Nucleus accumbens (tissue), 56 donors: Measurements from ENCODE around the gene RASAL3.

ENCODE experiments used
- DNase-seq, 56 donors: peaks; one replicate each; lab custom pipeline; 2025; lab: John Stamatoyannopoulos, UW

The RASAL3 gene

DNA sequence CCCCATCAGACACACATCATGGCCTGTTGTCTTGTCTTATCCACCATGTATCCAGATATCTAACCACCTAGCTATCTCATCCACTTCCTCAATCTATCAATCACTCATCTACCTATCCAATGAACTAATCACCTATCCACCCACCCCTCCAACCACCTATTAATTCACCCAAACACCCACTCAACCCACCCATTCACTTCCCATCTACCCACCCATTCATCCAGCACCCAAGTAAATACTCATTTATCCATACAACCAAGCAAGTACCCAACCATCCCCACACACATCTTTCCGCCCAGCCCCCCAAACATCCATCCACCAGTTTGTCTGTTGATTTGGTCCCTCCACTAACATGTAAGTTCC, 13.8 kb downstream of the RASAL3 start:
- no peak for DNase-seq

DNA sequence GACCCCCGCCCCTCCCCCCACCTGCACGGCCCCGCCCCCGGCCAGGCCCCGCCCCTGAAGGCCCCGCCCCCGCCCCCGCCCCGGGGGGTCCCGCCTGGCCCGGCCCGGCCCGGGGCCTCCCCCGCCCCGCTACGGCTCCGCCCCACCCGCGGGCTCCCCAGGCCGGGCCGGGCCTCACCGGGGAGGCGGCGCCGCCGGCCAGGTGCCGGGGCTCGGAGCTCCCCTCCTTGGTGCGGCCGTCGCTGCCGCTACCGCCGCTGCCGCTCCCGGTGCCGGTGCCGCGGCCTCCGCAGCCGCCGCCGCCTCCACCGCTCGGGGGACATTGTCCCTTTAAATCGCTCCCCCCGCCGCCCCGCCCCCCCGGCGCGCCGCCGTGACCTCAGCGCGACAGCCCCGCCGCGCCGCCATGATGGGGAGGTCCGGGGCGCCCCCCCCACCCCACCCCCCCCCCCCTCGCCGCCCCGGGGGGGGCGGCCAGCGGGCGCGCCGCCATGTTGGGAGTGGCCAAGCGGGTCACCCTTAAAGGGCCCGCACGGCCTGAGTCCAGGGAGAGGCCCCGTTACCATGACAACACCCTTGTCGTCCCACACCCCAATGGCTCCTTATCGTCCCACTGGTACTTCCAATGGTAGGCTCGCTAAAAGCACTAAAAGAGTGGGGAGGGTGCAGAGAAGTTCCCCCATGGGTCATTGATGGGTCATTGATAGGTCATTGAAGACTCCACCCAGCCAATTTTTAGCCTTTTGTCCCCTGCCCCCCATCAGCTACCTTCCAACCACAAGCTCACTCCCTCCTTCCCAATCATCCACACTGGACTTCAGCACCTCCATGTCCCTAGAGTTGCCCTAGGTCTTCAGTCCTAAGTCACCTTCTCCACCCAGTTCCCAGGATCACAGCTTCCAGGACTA, 14.5 kb downstream of the RASAL3 start, which contains the start of gene WIZ:
Gene WIZ (minus strand): TSS at position 337 of the 908 bp plus-strand sequence. CDS start 1,649 bp downstream, outside the sequence.
- DNase-seq: peak in 52 of 56 donors; percentile 8 to 85 (median 60)

DNA sequence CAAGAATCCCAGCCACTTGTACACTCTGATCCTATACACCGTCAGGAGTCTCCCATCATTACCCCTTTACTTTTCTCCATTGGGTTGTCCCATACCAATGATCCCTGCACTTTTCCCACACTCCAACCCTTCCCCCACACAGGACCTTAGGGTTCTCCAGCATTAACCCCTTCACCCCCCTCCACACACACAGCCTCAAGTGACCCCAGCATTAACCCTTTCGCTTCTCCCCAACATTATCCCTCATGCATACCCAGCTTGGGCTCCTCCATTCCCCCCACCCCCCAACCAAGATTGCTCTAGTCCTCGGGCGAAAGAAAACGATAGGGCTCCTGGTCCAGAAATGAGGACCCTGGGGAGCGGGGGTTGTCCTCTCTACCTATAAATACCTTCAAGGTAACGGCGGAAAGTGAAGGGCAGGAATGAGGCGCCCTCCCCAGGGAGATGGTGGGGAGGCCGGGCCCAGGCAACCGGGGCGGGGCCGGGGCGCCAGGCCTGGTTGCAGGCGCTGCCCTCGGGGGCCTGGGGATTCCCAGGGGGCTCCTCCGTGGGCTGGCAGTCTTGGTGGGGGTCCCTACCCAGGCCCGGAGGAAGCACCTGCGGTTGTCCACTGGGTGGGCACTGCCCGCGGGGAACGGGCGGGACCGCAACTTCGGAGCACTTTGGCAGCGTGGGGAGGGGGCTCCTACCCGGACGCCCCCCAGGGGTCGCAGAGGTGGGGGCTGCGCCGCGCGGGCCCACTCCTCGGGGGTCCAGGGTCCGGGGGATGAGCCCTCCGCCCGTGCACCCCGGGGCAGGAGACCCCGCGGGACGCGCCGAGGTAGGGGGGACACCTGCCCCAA, 15.3 kb downstream of the RASAL3 start:
- DNase-seq: peak in 1 of 56 donors; percentile 38

DNA sequence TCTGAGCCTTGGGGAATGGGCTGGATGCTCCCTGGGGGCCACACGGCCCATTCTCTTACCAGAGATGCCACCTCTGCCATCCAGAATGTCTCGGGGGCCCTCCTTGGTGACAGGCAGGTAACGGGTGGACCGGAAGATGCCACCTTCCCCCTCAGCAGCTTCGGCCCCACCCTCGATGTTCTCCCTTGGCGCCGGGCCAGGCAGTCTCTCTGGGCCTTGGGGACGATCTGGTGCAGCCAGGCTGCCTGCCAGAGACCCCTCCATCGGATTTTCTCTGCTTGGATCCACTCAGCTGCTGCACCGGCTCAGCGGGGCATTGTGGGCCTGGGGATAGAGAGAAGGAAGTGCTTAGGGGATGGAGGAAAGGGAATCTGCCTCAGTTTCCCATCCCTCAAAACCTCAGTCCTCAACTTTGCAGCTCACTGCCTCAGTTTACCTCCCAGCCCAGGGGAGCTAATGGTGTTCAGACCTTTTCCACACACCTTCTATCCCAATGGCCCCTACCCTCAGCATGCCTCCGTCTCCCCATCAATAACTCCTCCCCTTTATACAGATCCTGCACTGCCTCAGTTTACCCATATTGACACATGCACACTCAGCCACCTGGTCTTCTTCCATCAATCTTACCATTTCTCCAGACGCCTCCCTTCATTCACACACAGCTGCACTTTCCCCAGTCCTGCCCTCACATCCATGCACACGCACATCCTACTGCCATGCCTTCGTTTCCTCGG, 16.1 kb downstream of the RASAL3 start:
- no peak for DNase-seq

DNA sequence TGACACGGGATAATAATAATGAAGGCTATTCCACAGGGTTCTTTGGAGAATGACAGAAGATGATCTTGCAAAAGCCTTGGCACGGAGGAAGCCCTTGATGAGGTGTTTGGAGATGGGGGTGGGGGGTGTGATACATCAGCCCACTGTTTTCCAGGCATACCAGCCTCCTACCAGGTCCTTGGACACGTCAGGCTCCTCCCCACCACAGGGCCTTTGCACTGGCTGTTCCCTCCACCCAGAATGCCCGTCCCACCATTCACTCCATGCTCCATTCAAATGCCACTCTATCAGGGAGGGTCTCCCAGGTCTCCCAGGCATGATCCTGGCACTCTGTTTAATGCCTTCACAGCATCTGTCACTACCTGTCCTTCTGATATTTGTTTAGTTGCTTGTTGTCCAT, 17.3 kb downstream of the RASAL3 start:
- DNase-seq: no peak

DNA sequence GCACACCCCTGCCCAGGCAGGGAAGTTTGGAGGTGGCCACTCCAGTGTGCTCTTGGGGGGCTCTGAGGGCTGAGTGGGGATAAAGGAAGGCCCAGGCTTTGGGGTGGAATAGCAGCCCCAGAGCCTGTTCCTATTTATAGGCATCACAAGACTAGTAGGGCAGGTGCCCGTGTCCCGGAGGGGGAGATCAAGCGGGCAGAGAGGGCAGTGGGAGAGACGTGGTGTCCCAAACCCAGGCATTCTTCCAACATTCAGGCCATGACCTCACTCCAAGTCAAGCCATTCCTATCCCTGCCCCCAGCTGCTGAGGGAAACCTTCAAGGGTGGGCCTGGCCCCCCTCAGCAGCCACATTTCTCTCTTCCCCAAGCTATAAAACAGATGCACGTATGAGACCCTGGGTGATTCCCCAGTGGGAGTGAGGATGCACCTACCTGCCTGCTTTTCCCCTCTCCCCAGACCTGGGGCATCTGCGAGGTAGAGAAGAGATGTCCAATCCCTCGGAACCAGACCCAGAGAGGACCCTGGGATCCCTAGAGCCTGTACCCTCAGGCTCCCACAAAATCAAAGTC, 18.5 kb downstream of the RASAL3 start:
- DNase-seq: no peak

DNA sequence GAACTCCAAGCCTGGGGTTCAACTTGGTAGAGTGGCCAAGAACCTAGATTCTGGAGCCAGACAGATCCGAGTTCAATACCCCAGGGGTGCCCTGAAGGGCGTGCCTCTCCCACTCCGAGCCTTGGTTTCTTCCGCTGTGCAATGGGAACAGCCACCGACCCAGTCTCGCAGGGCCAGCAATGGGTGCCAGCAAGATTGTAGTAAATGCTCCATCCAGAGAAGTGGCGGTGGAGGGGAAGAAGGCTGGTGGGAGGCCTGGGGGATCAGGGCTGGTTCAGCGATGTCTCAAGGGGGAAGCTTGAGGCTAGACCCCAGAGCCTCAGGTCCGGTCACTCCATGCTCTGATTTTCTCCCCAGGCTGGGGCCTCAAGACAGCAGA, 19.1 kb downstream of the RASAL3 start:
- no peak for DNase-seq

DNA sequence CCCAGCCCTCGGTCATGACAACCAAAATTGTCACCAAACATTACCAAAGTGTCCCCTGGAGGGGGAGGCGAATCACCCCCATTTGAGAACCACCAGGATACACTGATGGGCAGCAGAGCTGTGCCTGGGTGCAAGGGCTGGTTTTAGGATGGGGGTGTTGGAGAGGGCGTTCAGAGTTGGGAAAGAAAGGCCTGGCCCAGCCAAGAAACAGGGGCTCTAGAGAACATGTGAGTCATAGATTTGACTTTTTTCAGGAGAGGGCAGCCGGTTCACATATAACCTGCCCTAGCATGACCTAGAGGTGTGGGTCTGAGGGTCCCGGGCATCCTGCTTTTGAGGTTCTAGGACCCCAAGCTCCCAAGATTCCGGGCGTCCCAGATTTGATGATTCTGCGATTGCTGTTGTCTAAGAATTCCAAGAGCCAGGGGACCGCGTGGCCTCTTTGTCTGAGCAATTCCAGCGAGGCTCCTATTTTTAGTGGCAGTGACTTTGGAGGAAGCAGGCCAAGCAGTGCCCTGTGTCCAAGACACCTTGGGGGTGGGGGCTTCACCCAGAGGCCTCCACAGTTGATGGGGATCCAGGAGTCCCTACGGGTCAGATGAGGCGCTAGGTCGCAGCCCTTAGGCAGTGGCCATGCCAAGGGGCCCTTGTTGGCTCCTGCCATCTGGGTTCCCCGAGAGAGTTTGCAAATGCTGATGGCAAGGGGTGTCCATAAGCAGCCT, 19.7 kb downstream of the RASAL3 start:
- no peak for DNase-seq

DNA sequence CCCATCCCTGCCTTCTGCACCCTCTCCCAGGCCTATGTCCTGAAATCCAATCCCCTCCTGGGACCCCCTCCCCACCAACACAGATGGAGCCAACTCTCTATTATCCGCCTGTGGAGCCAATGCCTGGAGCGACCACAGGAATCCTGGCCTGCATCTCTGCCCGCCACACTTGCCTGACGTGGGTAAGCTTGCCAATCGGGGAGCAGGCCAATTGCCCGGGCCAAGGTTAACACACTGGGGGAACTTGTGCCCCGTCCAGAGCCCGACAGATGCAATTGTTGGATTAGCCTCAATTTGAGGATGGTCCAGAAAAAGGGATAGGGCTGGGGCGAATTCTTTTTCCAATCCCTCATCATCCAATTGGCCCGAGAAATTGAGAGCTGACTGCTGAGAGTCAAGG, 20.5 kb downstream of the RASAL3 start:
- DNase-seq: peak in 19 of 56 donors; percentile 2 to 51 (median 15)

DNA sequence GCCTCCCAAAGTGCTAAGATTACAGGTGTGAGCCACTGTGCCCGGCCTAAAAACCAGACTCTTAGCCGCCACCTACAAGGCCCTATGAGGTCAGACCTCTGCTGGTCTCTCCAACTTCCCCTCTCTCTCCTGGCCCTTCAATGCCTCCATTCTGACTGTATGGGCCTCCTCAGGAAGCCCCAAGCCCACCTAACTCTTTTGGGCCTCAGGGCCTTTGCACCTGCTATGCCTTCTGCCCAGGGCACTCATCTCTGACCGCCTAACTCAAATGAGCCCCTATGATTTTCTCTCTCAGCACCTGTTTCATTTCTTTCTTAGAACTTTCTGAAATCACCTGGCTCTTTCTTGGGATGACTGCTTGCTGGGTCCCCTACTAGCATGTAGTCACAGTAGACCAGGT, 21.0 kb downstream of the RASAL3 start:
- no peak for DNase-seq

DNA sequence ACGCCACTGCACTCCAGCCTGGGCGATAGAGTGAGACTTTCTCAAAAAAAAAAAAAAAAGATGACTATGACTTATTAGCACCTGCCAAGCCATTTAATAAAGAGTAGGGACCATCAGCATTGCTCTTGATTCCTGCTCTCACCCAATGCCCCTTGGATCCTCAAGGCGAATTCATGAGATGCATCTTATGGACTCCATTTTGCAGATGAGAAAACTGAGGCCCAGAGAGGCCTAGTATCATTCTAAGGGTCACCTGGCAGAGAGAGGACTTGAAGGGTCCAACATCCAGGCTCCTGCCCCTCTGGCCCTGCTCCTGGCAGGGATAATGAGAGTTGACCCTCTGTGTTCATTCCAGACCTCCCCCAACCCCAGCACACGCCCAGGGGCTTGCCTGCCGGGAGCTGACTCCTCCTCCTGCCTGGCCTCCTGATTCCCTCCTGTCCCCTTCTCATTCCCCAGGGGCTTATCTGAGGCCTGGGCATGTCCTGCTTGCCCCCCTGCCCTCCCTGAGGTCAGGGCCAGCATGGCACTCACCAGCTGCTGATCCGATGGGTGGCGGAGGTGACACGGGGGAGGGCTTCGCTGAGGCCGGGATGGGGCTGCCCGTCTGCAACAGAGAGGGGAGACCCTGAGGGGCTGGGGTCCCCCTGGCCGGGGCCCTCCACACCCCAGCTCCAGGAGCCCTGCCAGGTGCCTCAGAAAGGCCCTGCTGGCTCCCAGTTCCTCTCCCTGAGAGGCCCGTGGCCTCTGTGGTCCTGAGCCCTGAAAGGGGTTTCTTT, 22.0 kb downstream of the RASAL3 start:
- no peak for DNase-seq

DNA sequence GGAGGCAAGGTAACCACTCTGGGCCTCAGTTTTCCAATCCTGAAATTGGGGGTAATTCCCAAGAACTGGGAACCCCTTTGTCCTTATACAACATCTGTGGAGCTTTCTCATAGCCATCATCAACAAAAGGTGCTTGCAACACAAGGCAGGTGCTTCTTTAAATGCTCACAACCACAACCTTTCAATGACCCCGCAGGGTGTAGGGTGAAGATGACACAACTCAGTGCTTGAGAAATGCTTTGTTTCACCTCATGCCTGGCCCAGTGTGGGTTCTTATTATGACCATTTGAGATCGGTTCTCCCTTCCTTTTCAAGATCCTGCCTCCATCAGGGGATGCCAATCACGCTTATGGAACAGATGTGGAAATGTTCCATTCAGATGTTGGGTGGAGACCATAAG, 23.0 kb downstream of the RASAL3 start:
- no peak for DNase-seq

DNA sequence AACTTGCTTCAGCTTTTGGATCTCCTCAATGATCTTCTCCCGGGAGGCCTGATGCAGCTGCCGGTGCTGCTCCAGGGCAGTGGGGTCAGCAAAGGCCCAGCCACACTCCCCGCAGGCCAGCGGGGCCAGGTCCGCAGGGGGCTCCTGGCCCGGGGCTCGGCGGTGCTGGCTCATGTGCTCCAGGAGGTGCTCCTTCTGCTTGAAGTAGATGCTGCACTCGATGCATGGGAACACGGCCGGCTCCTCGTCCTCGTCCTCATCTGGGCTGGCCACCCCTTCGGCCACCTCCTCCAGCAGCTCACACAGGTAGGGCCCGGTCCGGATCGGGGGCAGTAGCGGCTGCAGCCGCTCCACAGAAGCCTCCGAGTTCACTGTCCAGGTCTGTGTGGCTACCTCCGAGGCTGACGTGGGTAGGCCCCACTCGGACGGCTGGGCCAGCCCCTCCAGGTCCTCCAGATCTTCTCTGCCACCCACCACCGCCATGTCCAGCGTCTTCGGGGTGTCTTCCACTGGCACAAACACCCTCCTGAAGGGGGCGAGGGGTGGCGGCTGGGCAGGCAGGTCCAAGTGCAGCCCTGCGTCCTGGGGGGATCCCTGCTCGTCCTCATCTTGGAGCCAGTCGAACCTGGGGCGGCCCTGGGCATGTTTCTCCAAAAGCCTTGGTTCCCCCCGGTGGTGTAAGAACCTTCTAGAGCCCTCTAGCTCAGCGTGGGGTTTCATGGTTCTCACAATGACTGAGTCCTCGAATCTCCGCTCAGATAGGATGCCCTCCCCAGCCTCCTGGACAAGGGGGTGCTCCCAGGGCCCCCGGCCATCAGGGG, 24.3 kb downstream of the RASAL3 start:
- DNase-seq: no peak

DNA sequence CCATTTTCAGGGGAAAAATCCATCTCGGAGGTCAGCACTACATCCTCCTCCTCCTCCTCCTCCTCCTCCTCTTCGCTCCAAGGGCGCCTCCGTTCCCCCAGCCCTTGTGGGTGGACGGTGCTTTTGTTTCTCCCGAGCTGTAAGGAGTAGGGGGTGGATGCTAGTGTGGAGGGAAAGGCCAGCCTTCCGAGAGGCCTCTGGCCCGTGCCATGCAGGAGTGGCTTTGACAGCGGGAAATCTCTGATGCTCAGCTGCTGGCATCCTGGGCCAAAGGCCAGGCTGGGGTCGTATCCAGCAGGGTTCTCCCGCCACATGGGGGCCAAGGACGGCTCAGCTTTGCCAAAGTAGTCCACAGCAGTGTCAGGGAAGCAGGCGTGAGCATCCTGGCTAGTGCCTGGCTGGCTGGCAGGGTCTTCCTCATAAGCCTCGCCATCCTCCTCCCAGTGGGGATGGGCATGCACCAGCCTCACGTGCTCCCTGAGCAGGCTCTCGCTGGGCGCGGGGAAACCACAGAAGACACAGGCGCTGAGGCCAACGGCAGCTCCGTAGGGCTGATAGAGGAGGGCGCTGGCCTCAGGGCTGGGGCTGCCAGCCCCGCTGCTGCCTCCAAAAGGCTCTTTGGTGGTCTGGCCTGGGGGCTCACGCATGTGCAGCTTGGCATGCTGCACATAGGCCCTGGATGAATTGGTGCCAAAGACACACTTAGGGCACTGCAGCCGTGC, 25.1 kb downstream of the RASAL3 start:
- DNase-seq: no peak

DNA sequence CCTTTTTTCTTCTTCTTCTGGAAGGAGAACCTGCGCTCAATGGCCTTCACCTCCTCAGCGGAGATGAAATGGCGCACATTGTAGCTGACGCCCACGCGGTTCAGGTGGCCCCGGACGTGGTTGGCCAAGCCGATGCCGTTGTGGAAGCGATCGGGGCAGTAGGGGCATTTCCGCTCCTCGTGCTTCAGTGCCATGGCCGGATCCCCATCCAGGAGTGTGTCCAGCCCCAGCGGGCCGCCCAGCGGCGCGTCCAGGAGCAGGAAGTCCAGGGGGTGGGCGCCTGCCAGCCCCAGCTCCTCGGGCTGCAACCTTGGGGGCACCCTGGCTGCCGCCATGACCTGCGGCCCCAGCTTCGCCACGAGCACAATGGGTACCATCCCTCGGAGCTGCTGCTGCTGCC, 25.8 kb downstream of the RASAL3 start:
- DNase-seq: no peak

DNA sequence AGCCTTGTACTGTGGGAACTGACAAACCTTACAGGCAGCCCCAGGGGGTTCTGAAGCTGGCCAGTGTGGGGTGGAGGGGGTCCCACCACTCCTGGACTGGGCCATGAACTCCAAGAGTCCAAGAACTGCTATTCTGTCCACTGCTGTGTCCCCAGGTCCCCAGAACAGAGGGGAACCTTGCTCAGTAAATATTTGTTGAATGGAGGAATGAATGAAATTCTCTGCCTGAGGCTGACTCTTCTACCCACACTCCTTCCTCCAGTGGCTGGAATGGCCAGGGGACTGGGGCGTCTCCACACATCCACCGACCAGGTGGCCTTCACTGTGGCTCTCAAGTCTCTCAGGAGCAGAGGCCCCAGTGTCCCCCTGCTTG, 26.2 kb downstream of the RASAL3 start:
- DNase-seq: no peak

DNA sequence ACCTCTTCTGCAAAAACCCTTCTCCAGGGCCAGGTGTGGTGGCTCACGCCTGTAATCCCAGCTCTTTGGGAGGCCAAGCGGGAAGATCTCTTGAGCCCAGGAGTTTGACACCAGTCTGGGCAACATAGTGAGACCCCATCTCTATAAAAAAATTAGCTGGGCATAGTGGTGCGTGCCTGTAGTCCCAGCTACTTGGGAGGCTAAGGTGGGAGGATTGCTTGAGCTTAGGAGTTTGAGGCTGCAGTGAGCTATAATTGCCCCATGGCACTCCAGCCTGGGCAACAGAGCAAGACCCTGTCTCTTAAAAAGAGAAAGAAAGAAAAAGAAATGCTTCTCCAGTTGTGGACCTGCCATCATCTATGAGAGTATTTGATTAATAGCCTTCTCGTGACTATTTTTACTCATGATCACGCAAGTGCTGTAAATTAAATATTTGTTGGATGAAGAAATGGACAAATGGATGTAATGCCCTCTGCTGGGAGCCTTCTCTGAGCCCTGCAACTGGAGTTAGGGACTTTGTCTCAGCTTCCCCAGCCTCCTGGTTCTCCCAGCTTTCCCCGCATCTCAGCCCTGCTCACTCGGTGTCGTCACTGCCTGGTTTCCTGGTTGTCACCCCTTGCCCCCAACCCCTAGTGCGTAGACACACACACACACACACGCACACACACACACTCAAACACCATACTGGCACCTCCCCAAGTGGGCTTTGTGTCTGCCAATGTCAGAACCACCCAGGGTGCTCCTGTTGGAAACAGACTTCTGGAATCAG, 26.8 kb downstream of the RASAL3 start:
- DNase-seq: no peak
